ENCODE measurements around the gene SERTAD4.

- TF ChIP-seq, protein P1, sequence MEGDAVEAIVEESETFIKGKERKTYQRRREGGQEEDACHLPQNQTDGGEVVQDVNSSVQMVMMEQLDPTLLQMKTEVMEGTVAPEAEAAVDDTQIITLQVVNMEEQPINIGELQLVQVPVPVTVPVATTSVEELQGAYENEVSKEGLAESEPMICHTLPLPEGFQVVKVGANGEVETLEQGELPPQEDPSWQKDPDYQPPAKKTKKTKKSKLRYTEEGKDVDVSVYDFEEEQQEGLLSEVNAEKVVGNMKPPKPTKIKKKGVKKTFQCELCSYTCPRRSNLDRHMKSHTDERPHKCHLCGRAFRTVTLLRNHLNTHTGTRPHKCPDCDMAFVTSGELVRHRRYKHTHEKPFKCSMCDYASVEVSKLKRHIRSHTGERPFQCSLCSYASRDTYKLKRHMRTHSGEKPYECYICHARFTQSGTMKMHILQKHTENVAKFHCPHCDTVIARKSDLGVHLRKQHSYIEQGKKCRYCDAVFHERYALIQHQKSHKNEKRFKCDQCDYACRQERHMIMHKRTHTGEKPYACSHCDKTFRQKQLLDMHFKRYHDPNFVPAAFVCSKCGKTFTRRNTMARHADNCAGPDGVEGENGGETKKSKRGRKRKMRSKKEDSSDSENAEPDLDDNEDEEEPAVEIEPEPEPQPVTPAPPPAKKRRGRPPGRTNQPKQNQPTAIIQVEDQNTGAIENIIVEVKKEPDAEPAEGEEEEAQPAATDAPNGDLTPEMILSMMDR (IDR thresholded peaks at IDR 0.05; ENCODE audit: low read length) = no peak
- TF ChIP-seq EZH2phosphoT487 (IDR thresholded peaks at IDR 0.05; ENCODE audit: low read length) (no peak), EZH2 (optimal IDR thresholded peaks at IDR 0.05; ENCODE audit: low read depth, low read length) (no peak)
Observed at GRCh38 chr1:210201681-210202080, 30.9 kb upstream of the SERTAD4 start.

All from MM.1S (cell line).